ENCODE measurements around the gene JAG1.

DNA sequence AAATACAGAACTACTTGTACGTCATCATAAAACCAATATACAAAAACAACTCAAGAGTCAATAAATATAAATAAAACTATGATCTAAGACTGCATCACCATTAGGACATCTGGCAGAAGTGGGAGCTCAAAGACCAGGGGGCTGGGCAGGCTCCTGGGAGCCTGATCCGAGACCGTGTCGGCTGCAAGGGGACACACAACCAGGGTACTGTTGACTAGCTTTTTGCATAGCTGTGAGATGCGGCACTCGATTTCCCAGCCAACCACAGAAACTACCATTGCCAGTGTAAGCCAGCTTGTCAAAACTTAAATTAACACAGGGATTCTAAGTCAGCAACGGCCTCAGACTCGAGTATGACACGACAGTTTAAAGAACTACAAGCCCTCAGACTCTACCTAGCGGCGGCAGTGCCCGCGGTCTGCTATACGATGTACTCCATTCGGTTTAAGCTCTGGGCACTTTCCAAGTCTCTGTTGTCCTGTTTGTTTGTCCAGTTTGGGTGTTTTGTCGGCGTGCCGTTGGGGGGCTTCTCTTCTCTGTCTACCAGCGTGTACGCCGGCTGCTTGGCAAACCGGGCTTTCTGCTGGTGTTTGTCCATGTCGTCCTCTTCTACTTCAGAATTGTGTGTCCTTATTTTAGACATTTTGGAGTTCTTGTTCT is 34.6 kb downstream of the JAG1 start:
- TF ChIP-seq CTCF (conservative IDR thresholded peaks at IDR 0.05; ENCODE audit: low read length) (no peak), EZH2phosphoT487 (IDR thresholded peaks at IDR 0.05; ENCODE audit: borderline replicate concordance, low read depth, low read length) (no peak)

Measured in OCI-LY7 (cell line).